Heart right ventricle (tissue), 16 donors: ENCODE measurements around the gene MRPS30. TPM values are rescaled to one million over a fixed set of nuclear protein-coding genes. Genes with fewer than 3 reads are reported as not detected.

Experiments used
- ATAC-seq, 8 donors: fragments of 200-7000 bp; cut with Tn5 transposase; one replicate each; pipeline ENCODE4 v1.9.1; 2020; ENCODE audit warnings: mild to moderate bottlenecking in 8 of 8, moderate library complexity in 8 of 8, moderate number of reproducible peaks in 1 of 8
- DNase-seq, 2 donors: peaks; one replicate each; pipeline ENCODE4 v3.0.0-alpha.2; 2020
- H3K27ac ChIP-seq, 10 donors: fragments of 200-600 bp; sonication (generic) in 2 of 10; one replicate each; pipeline versions ENCODE4 v1.5.0 to v1.8.0; 2020 to 2022; ENCODE audit warnings: mild to moderate bottlenecking in 3 of 10
- H3K27me3 ChIP-seq, 7 donors: fragments of 200-600 bp; one replicate each; pipeline ENCODE4 v1.8.0; 2021 to 2022; ENCODE audit warnings: mild to moderate bottlenecking in 2 of 7
- H3K36me3 ChIP-seq, 9 donors: fragments of 200-600 bp; sonication (generic) in 1 of 9; one replicate each; pipeline versions ENCODE4 v1.5.0 to v1.8.0; 2020 to 2022; ENCODE audit warnings: mild to moderate bottlenecking in 2 of 9
- H3K4me1 ChIP-seq, 9 donors: fragments of 200-600 bp; sonication (generic) in 1 of 9; one replicate each; pipeline versions ENCODE4 v1.5.0 to v1.8.0; 2020 to 2022; ENCODE audit warnings: mild to moderate bottlenecking in 4 of 9
- H3K4me3 ChIP-seq, 10 donors: fragments of 200-600 bp; sonication (generic) in 2 of 10; one replicate each; pipeline versions ENCODE4 v1.5.0 to v1.8.0; 2020 to 2022; ENCODE audit warnings: mild to moderate bottlenecking in 7 of 10, moderate library complexity in 2 of 10
- H3K9me3 ChIP-seq, 11 donors: fragments of 200-600 bp in 10 of 11; sonication (generic) in 2 of 11; one replicate each; pipeline versions ENCODE4 v1.5.0 to v1.8.0; 2013 to 2022; ENCODE audit warnings: mild to moderate bottlenecking in 2 of 11, control low read depth in 1 of 11, moderate library complexity in 1 of 11
- CTCF ChIP-seq, 9 donors: fragments of 200-600 bp; sonication (generic) in 2 of 9; IDR thresholded peaks; one replicate each; pipeline versions ENCODE4 v1.5.0 to v1.8.0; 2021 to 2022; ENCODE audit warnings: antibody characterized with exemption in 9 of 9, mild to moderate bottlenecking in 5 of 9, moderate library complexity in 1 of 9
- WGBS, 2 donors: extraction: QIAGEN DNeasy Blood & Tissue Kit; methylation state at CpG; one replicate each; pipeline ENCODE4 v1.1.7; 2013; ENCODE audit warnings: inconsistent platforms in 1 of 2; 5-methylcytosine and 5-hydroxymethylcytosine counted together
- intact Hi-C, 10 donors: fragments of 100-400 bp; cut with DNase I; formaldehyde crosslinking; loops; one replicate each; pipeline versions ENCODE4 v1.11.1 to v1.14.2; 2022
- polyA plus RNA-seq, 2 donors: library from polyadenylated mRNA; stranded (reverse); fragments of 200-250 nt; gene quantifications; one replicate each; pipeline ENCODE4 v1.2.3, GENCODE V29; 2013
- total RNA-seq, 10 donors: library from RNA; stranded (reverse); fragmentation: NEBNext Ultra II Directional in 3 of 10; extraction: Animal tissue kit (Norgen Biotek cat#: 25700) in 3 of 10; gene quantifications; one replicate each; pipeline versions ENCODE4 v1.2.1 to v1.2.4, GENCODE V29; 2021 to 2023
- donor health status: Arrhythmogenic right ventricular cardiomyopathy.
- donor health status: ischemic (EF 13 %, LVEDD 7.1; RV severe dilation, severe dysfunction).
- donor health status: healthy with polysubstance abuse.
- donor health status: DM: no; HTN: yes; CAD: no.
- donor health status: DM: no; HTN: no; CAD: no.
- donor health status: ischemic (EF 25% LVEDD 6.9; RV normal size, moderate dysfunction).
- donor health status: ischemic (EF 25% LVEDD 5.7; RV mildly dilated, moderate dysfunction).
- donor health status: healthy.
- donor health status: DM: yes; HTN: yes; CAD: no.
- donor health status: Ischemic cardiomyopathy.
- donor health status: ischemic (EF 35%, LVEDD 5.7; RV mildly dilated, moderate dysfunction).
- donor health status: nonischemic (EF 11% LVEDD 7.7; RV severe dilation, severe dysfunction).
- donor health status: DM: yes; HTN: yes; CAD: no.
- donor health status: PGD.
- donor health status: ischemic (EF 29% LVEDD 5.4; RV normal size, mild dysfunction).
- donor health status: nonischemic (EF 23%, LVEDD 6.1; RV moderate dilation, normal function).

The MRPS30 gene
- total and polyA plus RNA-seq, 12 donors, result 35.7 to 92.7 (median 80.2) TPM

- Histone ChIP-seq H3K36me3 (no peaks in the 10 kb centered on the region), H3K4me3 (no peak overlapping the region), H3K9me3 (no peaks in the 10 kb centered on the region), H3K27me3 (no peaks in the 10 kb centered on the region), H3K27ac (no peak overlapping the region), H3K4me1 (no peaks in the 10 kb centered on the region)
- ATAC-seq (no peak), DNase-seq (no peak)
- intact Hi-C loops, result no loop called here
- no peak for TF ChIP-seq CTCF (IDR thresholded peaks at IDR 0.05)
- WGBS, 2 donors, result 86 to 88% methylated on average over 1 of the region's 1 CpG
These were observed 36.0 kb downstream of the MRPS30 start for GRCh38 chr5:44844744-44845143.

- WGBS, 2 donors, result 75 to 81% methylated on average over 4 of the region's 4 CpGs
These were observed 37.0 kb downstream of the MRPS30 start for GRCh38 chr5:44845777-44846176.

GRCh38 chr5:44847206-44847852, 38.6 kb downstream of the MRPS30 start:
- 87% methylated on average over 5 of the region's 5 CpGs for WGBS, 2 donors
- no peak for DNase-seq
- Histone ChIP-seq H3K4me3 (no peak overlapping the region), H3K4me1 (no peaks in the 10 kb centered on the region), H3K27me3 (no peaks in the 10 kb centered on the region), H3K9me3 (no peaks in the 10 kb centered on the region), H3K27ac (no peak overlapping the region), H3K36me3 (no peaks in the 10 kb centered on the region)
- ATAC-seq, result no peak
- no peak for TF ChIP-seq CTCF (IDR thresholded peaks at IDR 0.05)
- intact Hi-C loops, result no loop called here

More at GRCh38 chr5:44845777-44846176, 37.0 kb downstream of the MRPS30 start:
- H3K4me3 ChIP-seq, result no peak overlapping the region
- DNase-seq (no peak), ATAC-seq (no peak)
- no peak overlapping the region for H3K27ac ChIP-seq
- H3K36me3 ChIP-seq, result no peaks in the 10 kb centered on the region
- H3K4me1 ChIP-seq, result no peaks in the 10 kb centered on the region
- TF ChIP-seq CTCF (IDR thresholded peaks at IDR 0.05), result no peak
- intact Hi-C loops, result no loop called here
- H3K9me3 ChIP-seq, result no peaks in the 10 kb centered on the region
- no peaks in the 10 kb centered on the region for H3K27me3 ChIP-seq

GRCh38 chr5:44860267-44860666, 51.5 kb downstream of the MRPS30 start:
- TF ChIP-seq CTCF (IDR thresholded peaks at IDR 0.05), result no peak
- WGBS, 2 donors, result 88 to 89% methylated on average over 3 of the region's 3 CpGs
- H3K9me3 ChIP-seq, result peaks cover 0 to 3% (median 0%) of the 10 kb centered on the region in 11 donors
- intact Hi-C loops, result no loop called here
- H3K36me3 ChIP-seq, result no peaks in the 10 kb centered on the region
- no peaks in the 10 kb centered on the region for H3K27me3 ChIP-seq
- H3K4me1 ChIP-seq, result no peaks in the 10 kb centered on the region
- H3K4me3 ChIP-seq, result no peak overlapping the region
- DNase-seq (no peak), ATAC-seq (no peak)
- no peak overlapping the region for H3K27ac ChIP-seq
